GM21528 (cell line): ENCODE measurements around the gene RPS21.

Experiments used
- ATAC-seq: cut with Tn5 transposase; IDR thresholded peaks from one replicate; pipeline ENCODE4 v1.9.1; 2021; ENCODE audit warnings: mild to moderate bottlenecking, moderate library complexity; ENCODE audit not compliant: unreplicated experiment, low FRiP score

RPS21 gene

DNA sequence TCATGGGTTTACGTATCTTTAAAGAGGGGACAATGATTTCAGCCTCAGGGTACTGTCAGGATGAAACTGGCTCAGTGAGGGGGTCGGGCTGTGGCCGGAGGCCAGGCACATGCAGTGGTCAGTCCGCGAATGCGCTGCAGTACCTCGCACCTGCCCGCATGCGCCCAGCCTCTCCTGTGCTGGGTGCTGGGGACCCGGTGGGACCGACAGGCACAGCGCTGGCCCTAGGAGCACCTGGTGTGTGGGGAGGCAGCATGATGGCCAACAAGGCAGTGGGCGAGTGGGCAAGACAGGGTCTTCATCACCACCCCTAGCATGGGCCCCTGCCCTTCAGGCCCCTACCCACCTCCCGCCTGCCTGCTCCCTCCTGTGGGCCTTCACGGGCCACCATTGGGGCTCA, 21.2 kb downstream of the RPS21 start:
- ATAC-seq: no peak

DNA sequence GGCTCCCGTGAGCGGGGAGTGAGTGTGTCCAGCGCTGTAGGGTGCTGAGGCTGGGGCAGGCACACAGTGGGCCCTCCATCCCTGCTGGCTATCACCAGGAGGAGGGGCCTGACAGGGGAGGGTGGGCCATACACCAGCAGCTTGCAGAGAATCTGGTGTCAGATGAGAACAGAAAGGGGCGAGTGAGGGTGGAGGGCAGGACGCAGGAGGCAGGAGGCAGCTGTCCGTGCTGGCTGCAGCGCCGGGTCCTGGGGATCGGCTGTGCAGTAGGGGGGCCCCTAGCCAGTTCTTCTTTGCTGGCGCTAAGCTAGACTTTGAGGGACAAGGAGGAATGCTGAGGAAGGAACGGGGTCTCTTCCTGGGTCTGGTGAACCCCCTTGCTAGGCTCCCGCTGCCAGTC, 21.7 kb downstream of the RPS21 start:
- no peak for ATAC-seq

GRCh38 chr20:62409086-62409853, 22.4 kb downstream of the RPS21 start:
- ATAC-seq: no peak

DNA sequence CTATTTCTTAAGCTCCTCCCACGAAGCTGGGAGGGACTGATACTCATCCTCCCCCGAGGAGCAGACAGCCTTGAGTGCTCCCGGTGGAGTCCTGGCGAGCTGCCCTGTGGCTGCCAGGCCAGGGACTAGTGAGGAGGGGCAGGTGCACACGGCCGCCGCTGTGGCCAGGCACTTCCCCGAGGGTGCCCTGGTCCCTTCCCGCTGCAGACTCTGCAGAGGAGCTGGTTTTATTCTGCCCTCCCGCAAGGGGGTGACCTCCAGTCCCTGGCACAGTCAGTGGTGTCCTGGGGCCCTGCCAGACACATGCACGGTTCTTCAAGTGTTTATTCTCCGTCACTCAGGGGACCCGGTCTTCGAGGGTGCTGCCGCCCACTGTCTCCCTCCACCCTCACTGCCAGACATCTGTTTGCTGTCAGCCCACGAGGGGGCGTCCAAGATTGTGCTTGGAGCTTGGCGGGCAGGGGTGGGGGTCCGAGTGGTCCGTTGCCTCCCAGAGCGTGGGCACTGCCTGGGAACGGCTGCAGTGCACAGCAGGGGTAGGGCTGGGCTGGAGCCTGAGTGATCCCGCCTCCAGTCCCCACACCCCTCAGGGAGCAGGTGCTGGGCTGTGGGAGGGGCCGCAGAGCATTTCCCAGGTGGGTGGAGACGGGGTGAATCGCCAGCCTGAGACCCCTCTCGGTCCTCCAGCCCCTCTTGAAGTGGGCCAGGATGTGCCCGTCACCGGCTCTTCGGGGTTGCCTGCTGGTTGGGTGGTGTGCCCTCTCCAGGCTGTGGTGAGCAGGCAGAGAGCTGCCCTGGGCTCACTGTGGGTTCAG, 23.2 kb downstream of the RPS21 start:
- no peak for ATAC-seq

DNA sequence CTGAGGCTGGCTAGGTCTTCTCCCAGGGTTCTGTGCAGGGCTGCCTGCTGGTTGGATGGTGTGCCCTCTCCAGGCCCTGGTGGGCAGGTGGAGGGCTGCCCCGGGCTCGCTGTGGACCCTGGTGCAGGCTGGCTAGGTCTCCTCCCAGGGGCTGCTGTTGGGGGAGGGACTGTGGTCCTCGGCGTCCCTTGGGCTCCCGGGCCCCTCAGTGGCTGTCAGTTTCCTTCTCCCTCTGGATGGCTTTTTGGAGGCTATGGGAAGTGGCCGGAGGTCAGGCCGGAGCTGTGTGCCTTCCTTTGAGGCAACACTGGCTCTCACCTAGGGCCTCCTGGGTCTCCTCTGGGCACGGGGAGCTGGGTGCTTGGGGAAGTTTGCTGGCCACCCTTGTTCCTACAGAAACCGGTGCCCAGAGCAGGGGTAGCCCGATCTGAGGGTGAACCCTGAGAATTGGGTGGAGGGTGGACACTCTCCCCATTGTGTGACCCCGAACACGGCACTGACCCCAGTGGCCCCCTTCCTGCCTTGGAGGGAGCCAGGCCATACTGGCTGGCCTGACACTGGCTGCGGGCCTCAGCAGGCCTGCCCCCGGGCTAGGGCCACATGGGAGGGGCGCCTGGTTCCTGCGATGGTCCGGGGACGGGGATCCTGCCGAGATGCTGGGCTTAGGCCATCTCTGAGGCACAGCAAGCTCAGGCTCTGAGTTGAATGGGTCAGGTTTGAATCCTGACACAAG, 24.0 kb downstream of the RPS21 start:
- no peak for ATAC-seq

GRCh38 chr20:62411479-62412193, 24.7 kb downstream of the RPS21 start:
- no peak for ATAC-seq

DNA sequence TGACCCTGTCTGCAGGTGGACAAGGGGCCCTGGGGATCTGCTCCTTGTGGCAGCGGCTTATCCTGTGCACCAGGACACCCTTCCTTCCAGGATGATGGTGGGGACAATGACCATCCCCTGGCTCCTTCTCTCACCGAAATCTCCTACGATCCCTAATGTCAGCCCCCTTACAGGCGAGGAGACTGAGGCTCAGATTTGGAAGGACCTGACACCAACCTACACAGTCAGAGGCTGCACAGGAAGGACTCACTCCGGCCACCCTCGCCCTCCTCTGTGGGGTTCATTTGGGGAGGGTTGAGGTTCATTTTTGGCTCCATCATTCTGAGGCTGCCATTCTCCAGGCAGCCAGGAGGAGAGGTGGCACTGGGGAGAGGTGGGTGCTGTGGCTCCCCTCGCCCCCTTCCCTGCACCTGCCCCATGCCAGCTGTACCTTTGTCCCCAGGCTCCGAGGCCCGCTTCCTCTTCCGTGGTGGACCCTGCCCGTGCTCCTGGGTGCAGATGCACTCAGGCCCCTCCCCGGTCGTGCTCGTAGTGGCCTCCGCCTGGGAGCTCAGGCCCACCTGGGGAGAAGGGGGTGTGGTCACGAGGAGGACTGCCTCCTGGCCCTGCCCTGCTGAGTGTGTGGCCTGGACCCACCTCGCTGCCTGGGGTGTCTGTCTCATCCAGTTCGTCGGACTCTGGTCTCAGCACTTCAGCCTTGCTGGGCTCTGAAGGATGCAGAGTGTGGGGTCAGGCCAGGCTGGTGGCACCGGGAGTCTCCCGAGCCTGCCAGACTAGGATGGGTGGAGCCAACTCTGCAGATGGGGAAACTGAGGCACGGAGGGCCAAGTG, 25.5 kb downstream of the RPS21 start:
- no peak for ATAC-seq

DNA sequence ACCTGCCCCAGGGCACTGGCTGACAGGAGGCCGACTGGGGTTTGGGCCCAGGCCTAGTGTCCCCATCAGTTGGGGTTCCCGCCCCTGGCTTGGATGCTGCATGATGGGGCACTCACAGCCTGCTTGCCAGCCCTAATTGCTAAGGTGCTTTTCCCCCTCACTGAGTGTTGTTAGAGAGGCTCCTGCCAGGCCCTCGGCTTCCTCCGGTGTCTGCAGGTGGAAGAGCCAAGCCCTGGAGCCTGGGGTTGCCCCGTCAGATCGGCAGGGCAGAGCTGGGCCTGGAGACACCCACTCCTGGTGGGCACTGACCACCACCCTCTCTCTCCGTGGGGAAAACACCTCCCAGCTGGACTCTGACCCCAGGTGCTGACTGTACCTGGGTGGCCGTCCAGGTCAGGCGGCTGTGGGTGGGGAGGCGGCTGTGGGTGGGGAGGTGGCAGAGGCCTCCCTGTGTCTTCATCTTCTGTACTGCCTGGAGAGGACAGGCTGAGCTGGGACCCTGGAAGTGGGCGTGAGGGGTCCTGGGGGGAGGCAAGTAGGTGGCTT, 26.2 kb downstream of the RPS21 start:
- no peak for ATAC-seq

DNA sequence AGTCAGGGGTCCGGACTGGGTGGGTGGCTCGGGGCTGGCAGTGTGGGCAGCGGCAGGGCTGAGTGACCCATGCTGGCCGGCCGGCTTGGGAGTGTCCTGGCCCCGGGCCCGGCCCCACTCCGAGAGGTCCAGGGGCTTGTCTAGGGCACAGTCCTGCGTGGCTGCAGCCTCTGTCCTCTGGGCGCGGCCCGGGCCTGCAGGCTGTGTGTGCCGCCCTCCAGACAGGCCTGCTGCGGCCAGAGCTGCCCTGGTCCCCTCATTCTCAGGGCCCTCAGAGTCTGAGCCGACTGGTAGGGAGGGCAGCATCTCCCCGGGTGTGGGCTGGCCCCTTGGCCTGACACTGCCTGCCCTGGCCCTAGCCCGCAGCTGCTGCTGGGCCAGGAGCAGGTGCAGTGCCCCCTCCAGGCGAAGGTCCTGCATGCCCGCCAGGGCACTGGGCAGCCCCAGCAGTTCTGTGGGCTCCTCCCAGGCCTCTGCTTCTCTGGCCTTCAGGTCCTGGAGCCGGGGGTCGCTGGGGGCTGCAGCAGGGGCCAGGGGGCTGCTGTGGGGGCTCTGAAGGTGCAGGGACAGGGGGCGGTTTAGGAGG, 27.1 kb downstream of the RPS21 start:
- no peak for ATAC-seq

GRCh38 chr20:62415354-62416111, 28.6 kb downstream of the RPS21 start:
- ATAC-seq: no peak

DNA sequence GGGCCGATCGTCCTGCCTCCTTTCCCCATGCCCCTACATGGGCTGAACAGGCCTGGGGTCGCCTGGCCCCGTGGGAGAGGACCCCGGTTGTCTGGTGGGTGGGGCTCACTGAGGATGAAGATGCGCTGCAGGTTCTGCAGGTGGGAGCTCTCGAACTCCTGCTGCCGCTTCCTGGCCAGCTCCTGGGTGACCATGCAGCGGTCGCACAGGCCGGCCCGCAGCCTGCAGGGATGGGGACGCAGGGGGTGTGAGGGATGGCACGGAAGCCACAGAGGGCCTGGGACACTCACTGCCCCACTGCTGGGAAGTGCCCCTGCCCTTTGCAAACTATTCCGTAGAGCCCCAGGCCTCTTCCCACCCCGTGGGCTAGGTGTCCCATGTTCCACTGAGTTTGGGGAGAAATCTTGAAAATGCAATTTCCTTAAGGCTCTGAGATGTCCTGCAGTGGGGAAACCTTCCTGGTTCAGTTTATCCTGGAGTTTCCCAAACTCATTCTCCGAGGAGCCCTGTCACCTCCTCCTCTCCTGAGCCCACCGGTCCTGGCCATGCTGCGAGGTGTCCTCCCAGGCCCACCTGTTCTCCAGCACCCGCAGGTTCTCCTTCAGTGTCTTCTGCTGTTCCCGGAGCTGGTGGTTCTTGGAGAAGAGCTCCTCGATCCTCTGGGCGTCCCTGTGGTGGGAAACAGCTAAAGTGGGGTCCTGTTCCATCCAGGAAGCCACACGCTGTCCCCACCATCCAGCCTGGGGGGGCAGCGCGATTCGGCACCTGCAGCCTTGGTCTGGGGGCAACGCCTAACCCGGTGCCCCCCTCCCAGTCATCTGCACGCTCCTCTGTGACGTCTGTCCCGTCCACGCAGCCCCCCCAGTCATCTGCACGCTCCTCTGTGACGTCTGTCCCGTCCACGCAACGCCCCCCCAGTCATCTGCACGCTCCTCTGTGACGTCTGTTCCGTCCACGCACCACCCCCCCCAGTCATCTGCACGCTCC, 30.0 kb downstream of the RPS21 start:
- no peak for ATAC-seq

GRCh38 chr20:62417981-62418708, 31.2 kb downstream of the RPS21 start:
- ATAC-seq: no peak

- no peak for ATAC-seq
Observed at GRCh38 chr20:62418709-62419487, 32.0 kb downstream of the RPS21 start.

- no peak for ATAC-seq
Observed at GRCh38 chr20:62419759-62420158, 32.9 kb downstream of the RPS21 start.

DNA sequence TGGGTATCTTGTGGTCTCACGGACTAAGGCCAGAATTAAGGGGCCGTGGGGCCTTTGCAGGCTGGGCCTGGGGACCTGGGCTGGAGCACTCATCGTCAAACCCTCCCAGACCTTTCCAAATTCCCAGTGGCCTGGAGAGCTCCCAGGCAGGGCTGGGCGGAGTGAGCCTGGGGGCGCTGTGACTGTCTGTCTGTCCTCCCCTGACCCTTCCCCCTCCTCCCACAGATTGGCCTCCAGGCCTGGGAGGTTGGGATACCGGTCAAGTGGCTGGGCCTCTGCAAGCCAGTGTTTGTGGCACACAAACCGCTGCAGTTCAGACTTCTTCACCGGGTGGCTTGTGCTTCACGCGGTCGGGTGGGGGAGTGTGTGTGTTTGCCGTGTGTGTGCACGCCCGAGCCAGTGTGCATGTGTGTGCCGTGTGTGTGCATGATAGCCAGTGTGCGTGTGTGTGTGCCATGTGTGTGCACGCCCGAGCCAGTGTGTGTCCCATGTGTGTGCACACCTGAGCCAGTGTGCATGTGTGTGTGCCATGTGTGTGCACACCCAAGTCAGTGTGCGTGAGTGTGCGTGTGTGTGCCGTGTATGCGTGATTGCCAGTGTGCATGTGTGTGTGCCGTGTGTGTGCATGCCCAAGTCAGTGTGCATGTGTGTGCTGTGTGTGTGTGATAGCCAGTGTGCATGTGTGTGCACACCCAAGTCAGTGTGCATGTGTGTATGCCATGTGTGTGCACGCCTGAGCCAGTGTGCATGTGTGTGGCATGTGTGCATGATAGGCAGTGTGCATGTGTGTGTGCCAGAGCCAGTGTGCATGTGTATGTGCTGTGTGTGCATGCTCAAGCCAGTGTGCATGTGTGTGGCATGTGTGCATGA, 34.2 kb downstream of the RPS21 start:
- no peak for ATAC-seq
